EH (cell line): Measurements from ENCODE around the gene IL10.

ENCODE experiments used
- DNase-seq: peaks from one replicate; pipeline ENCODE4 v3.0.0-alpha.2; 2015; ENCODE audit warnings: low read depth

The IL10 gene

DNA sequence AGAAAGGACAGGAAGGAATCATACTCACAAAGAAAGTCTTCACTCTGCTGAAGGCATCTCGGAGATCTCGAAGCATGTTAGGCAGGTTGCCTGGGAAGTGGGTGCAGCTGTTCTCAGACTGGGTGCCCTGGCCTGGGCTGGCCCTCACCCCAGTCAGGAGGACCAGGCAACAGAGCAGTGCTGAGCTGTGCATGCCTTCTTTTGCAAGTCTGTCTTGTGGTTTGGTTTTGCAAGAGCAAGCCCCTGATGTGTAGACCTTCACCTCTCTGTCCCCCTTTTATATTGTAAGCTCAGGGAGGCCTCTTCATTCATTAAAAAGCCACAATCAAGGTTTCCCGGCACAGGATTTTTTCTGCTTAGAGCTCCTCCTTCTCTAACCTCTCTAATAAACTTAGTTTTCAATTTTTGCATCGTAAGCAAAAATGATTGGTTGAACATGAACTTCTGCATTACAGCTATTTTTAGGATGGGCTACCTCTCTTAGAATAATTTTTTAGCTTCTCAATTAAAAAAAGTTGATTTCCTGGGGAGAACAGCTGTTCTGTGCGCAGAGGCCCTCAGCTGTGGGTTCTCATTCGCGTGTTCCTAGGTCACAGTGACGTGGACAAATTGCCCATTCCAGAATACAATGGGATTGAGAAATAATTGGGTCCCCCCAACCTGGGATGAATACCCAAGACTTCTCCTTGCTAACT lies at the start of gene IL10:
IL10 (minus strand) TSS at position 252 of the 695 bp plus-strand sequence; CDS start at position 193, 59 bp downstream.
- DNase-seq = no peak

DNA sequence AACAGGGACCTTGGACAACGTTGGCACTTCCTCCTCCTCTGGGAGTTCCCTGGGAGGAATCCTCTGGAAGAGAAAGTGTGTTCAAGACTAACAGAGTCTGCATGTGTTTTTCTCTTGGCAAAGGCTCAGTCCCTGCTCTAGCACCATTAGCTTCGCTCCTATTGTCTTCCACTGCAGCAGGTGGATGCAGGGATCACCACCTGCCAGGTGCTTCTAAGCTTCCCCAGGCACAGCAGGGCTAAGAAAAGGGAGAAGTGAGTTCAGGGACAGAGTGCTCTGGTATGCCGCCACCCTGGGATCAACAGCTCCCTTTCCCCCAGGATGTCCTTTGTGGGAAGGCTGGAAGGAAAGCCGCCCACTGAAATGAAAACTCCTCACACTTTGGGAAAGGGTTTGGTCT lies 49.2 kb upstream of the IL10 start:
- no peak for DNase-seq

DNA sequence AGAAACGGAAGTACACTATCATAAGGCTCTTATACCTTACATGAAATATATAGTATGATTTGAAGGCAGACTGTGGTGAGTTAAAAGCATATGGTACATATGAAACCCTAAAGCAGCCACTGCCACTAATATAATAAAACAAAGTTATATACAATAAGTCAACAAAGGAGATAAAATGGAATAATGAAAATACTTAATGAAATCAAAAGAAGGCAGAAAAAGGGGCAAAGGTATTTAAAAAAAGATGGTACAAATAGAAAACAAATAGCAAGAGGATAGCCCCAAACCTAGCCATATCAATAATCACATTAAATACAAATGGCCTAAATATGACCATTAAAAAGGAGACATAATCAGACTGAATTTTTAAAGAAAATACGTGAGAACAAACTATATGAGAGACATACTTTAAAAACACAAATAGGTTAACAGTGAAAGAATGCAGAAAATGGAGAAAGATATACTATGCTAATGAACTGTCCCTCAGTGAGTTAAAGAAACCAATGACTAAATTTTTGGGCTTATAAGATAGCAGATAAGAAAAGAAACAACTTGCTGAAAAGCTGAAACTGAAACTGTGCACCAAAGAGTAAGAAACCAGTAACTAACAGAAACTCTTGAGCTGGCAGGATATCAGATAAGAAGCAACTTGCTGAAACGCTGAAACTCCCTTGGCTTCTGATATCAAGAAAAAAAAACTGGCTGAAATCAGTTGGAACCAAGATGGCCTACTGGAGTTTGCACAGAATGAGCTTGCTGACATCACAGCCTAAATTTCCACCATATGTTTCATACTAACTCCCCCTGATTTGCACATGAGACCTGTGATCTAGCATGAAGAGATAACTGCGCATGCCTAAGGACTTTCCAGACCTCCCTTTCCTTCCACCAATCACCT lies 44.3 kb upstream of the IL10 start:
- no peak for DNase-seq

DNA sequence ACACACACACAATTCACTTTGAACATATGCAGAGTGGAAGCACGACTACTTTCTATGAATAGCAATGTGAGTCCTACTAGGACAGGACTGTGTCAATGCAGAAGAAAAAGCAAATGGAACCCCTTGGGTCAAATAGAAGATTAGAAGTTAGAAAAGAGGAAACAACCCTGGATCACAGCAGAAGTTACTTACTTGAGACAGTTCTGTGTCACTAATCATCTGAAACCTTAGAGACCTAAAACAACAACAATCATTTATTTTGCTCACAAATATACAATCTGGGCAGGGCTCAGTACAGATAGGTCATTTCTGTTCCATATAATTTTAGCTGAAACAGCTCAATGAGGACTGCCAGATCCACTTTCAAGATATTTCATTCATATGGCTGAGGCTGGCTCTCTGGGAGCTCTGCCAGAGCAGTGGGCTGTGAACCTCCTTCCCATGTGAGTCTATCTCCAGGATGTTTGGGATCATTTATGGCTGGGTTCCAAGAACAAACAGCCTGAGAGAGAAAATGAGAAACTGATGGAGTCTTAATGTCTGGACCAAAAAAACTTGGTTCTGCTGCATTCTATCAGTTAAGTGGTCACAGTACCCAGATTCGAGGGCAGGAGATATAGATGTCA lies 42.5 kb upstream of the IL10 start:
- peak; percentile 88 for DNase-seq

DNA sequence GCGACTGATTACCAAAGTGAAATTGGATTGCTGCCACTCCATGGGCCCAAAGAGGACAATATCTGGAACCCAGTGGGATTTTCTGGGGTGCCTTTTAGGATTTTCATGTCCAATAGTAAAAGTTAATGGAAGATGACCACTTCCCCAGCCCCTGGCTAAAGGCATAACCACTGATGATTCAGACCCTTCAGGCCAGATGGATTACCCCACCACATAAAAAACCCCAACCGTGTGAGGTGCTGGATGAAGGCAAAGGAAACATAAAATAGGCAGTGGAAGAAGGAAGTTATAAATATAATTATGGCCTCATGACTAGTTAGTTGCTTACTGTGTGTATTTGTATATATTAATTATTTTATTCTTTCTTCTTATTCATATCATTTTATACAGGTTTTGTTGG lies 40.2 kb upstream of the IL10 start:
- DNase-seq = peak; percentile 31

DNA sequence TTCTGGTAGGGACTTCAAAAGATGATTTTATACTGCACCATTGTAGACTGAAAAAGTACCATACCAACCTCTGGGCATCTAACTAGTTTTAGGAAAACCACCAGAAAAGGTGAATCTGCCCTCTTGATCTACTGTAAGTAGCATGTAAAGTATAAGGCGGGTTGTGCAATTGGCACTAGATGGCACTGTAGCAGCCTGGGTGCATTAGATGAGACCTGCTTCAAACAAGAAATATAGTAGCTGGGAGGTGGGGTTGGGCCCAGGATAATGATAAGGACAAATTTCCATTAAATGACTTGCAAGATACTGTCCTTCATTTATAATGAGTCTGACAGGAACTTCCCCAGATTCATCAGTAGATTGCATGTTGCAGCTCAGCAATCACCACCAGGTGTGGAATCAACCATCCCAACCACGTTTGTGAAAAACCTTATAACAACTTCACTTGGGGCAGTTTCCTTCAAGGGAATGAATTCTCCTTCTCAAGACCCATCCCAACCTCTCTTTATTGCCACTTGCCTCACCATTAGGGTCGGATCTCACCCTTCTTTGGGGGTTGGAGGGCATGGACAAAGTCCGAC lies 37.3 kb upstream of the IL10 start:
- peak; percentile 60 for DNase-seq

DNA sequence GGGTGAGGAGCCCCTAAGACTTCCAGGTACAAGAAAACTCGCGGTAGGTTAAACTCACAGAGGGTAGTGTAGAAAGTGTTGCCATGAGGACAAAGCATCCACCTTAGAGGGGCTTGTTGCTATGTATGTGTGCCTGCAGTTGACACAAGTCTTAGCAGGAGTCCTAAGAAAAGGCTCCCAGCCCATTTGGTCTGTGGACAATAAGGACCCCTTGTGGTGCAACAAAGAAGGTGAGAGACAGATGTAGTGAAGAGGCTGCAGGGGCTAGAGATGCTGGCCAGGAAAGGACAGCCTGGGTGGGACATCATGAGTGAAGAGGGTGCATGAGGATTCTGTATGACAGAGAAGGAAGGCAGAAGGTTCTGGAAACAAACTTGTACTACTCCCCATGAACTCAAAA lies 36.3 kb upstream of the IL10 start:
- DNase-seq = peak; percentile 66

DNA sequence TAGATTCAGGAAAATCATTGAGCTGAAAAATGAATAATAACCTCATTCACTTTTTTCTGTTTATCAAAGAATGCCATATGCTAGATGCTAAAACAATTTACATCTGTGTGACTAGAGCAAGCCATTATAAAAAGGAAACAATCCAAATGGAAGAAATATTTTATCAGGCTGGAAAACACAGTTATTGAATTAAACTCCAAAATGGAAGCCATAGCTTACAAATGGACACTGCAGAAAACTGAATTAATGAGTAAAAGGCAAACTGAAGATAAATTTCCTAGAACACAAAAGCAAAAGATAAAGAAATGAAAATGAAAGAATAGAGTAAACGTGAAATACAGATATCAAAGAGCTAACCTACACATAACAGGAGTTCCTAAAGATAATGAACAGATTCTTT lies 33.1 kb upstream of the IL10 start:
- no peak for DNase-seq

DNA sequence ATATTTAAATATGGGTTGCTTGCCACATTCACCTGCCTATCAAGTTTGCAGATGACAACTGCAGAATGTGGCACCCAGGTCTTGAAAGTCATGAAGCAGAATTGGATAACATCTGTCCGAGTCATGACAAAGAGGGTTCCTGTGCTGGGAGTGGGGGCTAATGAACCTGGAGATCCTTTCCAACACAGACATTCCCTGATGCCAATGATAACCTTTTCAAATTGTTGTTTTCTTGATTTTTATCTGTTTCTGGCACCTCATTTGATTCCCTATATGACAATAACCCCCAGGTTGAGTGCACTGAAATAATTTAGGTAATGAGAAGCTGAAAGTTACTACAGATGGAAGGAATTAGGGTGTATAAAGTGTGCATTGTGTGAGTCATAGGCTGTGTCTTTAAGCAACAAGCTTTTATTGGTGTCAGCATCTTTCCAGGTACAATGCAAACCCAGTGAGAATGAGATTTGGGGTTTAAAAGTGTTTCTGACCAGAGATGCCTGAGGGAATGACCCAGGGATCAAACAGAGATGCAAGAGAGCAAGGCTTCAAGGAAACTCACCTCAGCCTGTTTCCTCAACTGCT lies 32.0 kb upstream of the IL10 start:
- peak; percentile 30 for DNase-seq

DNA sequence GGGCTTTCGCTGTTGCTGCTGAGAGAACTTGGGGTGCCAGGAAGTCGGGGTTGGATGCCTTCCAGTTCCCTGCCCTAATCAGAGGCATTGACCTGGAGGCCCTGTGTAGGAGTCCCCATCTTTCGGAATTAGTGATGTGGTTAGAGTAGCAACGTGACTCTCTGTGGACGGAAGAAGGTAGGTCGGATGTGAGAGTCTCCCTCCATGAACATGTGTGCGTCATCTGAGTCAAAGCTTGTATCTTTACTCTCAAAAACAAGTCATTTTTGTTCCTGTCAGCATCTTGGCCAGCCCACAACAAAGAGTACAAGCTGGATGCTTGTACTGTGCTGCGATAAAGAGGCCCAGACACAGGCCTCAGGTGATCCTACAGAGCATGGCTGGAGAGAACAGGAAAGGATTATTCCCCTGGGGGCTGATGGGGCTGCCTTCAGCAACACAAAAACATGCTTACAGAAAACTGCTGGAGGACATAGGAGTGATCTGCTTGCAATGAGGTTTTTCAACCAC lies 31.0 kb upstream of the IL10 start:
- no peak for DNase-seq

DNA sequence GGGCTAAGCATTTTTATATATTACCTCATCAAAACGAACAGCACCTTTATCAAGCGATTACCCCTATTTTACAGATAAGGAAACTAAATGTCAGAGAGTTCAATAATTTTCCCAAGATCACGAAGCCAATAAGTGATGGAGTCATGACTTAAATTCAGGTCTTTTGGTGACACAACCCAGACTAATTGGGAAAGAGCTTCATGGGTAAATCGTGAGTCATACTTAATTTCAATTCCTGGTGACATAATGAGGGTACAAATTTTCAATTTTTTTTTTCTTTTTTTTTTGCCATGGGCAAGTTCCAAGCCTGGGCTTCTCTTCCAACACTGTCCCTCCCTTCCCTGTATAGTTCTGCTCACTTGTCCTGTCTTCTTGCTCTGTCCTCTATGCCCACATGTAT lies 30.1 kb upstream of the IL10 start:
- no peak for DNase-seq

DNA sequence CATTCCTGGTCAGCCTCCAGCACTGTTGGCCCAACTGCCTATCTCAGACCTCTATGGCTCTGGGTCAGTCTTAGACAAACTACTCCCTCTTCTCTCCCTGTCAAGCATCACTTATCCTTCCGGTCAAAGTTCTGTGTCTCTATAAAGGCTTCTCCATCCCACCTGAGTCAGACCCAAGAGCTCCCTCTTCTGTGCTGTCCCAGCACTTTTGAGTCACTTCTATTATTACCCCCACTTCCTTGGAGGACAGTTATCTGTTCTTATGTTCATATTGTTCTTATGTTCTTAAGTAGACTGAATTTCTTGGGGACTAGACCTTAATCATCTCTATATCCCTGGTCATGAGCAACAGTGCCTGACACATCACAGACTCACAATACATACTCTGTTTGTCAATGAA lies 29.2 kb upstream of the IL10 start:
- no peak for DNase-seq

DNA sequence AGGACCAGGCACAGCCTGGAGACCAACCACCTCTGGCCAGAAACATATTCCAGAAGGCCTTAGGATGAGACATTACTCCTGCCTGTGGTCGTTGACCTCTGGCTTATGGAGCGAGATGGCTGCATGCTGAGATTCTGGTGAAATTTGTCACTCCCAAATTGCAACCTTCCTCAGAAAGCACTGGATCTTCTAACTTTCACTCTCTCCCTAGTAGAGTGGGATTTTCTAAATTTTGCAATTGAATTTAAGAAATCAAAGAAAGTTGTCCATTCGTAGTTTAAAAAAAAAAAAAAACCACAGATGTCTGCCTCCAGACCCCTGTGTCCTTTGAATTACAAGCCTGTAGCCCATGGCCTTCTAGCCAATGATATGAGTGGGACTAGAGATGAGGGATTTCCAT lies 28.6 kb upstream of the IL10 start:
- no peak for DNase-seq

DNA sequence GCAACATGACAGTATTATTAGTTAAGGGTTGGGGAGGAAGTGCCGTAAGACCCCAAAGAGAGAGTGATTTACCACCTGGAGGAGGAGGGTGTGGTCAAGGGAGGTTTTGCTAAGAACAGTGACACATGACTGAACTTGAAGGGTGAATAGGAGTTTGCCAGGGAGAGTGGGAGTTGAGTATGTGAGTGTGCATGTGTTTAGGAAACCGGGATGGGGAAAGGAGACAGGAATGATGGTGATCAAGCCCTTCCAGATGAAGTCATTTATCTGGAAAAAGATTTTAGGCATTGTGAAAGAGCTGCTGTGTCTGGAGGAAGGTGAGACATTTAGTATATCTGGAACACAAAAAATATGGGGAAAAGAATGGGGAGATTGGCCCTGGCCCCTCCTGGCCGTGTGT lies 28.1 kb upstream of the IL10 start:
- no peak for DNase-seq

DNA sequence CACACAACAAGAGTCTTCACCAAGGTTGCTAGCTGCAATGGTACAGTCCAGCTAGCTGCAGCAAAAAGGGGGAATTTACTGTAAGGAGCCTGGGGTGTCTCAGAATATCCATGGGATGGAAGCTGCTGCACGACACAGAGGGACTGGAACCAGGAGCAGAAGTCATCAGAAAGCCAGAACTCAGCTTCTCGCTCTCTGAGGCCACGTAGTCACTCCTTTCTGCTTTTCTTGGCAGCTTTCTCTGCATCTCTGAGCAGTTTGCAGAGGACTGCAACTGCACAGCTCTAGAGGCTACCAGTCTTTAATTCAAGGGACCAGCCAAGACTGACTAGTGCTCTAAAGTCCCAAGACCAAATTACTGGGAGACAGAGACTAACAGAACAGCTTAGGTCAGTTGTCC lies 27.0 kb upstream of the IL10 start:
- no peak for DNase-seq

DNA sequence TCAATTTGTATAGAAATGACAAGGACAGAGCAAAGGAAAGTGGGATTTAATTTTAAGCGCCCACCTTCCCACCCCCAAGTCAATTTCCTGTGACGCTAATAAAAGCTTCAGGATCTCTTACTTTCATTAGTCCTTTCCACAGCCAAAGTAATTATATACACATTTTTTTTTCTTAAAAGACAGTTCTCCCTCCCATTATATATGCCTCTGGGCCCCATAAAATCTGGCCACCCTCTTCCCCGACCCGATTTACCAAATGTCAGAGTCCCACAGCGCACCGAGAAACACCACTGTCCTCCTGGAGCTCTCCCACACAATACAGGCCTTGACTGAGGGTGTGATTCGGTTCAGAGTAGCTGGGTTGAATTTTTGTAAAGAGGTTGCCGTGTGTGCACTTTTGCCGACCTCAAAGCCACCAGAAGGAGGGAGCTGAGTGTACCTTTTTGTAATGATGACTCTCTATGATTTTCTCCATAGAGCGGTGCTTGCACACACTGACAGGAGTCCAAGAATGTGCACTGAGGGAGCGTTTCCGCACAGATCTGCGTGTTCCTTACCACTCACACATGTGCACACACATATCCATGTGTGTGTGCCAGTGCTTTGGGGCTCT lies 26.2 kb upstream of the IL10 start:
- DNase-seq = no peak

DNA sequence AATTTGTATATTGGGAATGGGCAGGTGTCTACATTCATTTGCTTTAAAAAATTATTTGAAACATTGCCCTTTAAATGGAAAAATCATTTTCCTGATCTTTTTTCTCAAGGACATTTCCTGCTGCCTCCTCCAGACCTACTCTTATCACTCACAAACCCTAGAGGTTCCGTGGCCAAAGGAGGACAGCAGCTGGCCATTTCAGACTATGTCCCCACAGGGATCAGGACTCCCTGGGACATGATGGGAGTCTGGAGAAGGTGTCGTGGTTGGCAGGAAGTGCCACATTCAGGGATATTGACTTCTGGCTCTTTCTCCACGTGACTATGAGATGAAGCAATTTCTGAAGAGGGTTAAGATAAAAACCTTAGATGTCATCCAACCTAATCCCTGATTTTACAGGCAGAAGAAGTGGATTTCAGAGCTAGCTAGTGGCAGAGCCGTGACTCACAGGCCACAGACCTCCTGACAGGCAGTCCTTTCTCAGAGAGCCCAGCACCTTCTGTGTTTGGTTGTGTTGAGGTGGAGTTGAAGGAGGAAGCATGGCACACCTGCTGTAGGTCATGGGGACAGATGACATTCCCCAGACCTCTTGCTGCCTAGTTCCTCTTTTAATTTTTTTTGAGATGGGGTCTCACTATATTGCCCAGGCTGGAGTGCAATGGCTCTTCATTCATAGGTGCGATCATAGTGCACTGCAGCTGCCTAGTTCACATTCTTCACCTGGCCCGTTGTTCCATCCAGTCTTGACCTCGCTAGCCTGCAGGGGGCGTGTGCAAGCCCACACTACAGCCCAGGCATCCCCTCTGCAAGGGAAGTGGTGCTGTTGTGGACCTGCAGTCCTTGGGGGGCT lies 25.5 kb upstream of the IL10 start:
- DNase-seq = no peak

DNA sequence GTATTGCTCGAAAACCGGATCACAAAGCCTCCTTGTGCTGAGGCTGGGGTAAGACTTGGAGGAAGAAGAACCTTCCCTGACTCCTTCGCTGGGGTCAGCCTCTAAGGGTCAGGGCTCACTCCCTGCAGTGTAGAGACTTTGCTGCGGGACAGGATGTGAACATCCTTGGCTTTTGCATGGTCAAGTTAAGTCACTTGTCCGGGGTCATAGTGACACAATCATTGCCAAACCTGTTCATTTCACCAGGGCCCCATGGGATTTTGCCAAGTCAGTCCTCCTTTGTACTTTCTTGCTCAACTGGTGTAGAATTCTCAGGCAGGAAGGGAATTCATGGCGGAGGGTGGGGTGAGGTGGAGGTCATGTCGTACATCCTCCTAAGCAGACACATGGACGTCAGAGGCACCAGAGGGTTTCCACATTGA lies 24.7 kb upstream of the IL10 start:
- no peak for DNase-seq

DNA sequence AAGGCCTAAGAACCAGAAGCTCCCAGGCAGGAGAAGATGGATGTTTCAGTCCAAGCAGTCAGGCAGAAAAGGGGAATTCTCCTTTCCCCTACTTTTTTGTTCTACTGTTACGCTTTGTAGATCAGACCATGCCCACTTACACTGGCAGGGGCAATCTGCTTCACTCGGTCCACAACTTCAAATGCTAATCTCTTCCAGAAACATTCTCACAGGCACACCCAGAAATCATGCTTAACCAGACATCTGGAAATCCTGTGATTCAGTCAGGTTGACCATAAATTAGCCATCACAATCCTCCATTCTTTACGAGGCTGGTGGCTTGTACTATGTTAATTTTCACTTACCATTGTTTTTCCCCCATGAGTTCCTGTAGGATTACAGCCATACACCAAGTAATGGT lies 23.8 kb upstream of the IL10 start:
- no peak for DNase-seq

DNA sequence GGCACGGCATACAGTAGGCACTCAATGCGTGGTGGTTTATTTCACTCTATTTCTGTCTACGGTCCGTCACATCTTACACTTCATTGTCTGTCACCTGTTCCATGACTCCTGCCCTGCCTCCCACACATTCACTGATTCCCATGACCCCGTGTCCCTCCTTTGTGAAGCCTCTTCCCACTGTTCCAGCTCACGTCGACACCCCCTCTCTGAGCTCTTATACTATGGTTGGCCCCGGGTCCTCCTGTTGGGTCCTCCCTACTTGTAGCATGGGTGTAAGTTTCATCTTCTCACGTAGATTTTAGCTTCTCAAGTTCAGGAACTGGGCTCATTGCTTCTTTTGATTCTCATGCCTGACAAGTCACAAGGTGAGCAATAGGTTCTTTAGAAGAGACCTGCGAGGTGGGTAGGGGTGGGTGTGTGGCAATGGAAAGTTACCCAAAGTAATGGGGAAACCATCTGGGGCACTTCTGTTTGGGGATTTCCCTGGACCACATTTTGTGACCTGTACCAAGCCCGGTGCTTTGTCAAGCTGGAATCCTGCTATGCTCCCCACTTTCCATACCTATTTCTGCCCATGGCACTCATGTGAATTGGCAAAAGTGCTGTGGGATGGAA lies 22.1 kb upstream of the IL10 start:
- DNase-seq = no peak
